Myocyte (in vitro differentiated cells): Measurements from ENCODE around the gene RALGPS2. TPM values are rescaled to one million over a fixed set of nuclear protein-coding genes. Genes with fewer than 3 reads are reported as not detected.
A peak's percentile ranks its signal among the peaks of the same experiment; 100 is the strongest.
"Not testable (repeated sequence)": the region's sequence is repeated elsewhere in the genome, so short reads cannot be mapped to it uniquely, and the experiment has no call there.

Experiments used
- DNase-seq: peaks from one replicate; pipeline ENCODE4 v3.0.0-alpha.2; 2012; ENCODE audit warnings: low read depth
- total RNA-seq: library from RNA; depleted of rRNA; stranded (reverse); fragments of >200 nt; gene quantifications from 2 replicates; pipeline ENCODE4 v1.2.3, GENCODE V29; 2014

The RALGPS2 gene
- total RNA-seq, 1 donor from 2014 or later: 44.0 TPM

GRCh38 chr1:178774263-178774662, 49.2 kb downstream of the RALGPS2 start:
- DNase-seq: peak; percentile 47

GRCh38 chr1:178776553-178776952, 51.5 kb downstream of the RALGPS2 start:
- DNase-seq: no peak

GRCh38 chr1:178781533-178782330, 56.7 kb downstream of the RALGPS2 start:
- no peak for DNase-seq

DNA sequence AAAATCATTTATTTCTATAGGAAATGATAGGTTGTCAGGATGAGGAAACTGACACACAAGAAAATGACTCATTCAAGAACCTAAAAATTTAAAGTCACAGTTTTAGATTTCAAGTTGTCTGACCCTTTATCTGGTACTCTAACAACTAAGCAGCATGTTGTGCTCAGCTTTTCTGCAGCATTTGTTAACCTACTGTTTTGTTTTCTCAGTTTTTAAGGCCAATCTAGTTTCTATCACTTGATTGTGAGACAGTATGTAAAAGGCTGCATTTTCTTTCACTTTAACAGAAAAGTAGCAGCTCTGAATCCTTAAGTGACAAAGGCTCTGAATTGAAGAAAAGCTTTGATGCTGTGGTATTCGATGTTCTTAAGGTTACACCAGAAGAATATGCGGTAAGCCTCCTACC, 59.1 kb downstream of the RALGPS2 start:
- DNase-seq: no peak

- DNase-seq: peak; percentile 39
Observed at GRCh38 chr1:178792394-178792793, 67.3 kb downstream of the RALGPS2 start.

DNA sequence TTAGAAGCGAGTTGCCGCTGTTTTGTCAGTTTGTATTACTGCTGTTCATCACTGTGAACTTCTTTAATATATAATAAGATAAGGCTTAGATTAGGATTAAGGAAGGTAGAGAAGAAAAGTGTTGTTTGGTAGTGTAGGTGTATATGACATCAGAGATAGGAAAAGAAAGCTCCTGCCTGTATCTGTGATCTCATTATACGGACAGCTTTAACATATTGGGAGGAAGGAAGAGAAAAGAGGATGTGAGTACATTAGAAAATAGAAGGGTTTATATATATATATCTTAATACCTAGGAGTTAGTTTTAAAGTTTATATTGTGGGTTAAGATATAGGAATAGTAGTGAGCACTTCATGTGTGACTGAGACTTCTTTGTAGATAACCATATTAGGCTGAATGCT, 71.0 kb downstream of the RALGPS2 start:
- no peak for DNase-seq

DNA sequence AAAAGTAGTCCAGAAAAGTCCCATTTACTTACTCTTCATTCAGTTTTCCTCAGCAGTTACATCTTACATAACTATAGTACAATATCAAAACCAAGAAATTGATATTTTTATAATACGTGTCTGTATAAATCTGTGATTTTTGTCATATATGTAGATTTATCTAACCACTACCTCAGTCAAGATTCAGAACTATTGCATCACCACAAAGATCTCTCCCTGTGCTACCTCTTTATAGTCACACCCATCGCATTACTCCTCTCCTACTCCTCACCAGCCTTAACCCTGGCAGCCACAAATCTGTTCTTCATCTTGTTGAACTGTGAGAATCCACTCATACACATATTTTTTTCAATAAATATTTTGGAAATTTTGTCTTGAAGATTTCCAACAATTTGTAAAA, 72.5 kb downstream of the RALGPS2 start:
- no peak for DNase-seq

DNA sequence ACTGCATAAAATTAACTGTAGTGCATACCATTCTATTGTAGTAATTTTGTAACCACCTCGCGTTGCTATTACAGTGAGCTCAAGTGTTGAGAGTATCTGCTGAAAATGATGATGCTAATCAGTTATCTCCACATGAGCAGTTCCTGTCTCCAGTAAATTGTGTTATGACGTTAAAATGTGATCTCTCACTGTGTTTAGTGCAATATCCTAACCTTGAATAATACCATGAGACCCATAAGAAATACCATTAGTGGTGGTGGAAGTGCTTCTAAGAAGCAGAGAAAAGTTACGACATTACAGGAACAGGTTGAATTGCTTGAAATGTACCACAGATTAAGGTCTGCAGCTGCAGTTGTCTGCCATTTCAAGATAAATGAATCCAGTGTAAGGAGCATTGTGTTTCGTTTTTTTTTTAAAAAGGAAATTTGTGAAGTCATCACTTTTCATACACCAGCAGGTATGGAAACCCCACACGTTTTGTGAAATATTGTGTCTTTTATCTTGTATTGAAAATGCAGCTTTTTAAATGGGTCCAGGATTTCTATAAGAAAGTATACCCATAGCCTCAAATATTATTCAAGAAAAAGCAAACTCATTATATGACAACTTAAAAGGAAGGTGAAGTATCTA, 73.3 kb downstream of the RALGPS2 start:
- DNase-seq: no peak

- no peak for DNase-seq
Observed at GRCh38 chr1:178802873-178803272, 77.8 kb downstream of the RALGPS2 start.

DNA sequence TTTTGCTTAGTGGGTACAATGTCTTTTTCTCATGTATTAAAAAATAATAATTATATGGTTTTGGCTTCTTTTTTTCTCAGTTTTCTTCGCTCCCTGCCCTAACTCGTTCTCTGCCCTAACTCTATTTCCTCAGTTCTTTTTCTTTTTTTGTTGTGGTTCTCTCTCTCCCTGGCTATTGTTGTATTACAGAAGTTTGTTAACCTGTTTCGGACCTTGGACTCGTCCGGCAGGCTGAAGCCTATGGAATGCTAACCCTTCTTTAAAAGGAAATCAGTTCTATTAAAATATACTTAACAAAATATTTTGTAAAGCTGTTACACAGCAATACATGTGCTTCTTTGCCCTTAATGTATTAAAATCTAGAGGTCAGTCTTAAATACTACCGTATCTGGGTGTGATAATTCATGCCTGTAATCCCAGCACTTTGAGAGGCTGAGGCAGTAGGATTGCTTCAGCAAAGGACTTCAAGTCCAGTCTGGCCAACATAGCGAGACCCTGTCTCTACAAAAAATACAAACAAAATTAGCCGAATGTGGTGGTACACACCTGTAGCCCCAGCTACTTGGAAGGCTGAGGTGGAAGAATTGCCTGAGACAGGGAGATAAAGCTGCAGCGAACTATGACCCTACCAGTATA, 81.7 kb downstream of the RALGPS2 start:
- no peak for DNase-seq

- no peak for DNase-seq
Observed at GRCh38 chr1:178808529-178808928, 83.5 kb downstream of the RALGPS2 start.

DNA sequence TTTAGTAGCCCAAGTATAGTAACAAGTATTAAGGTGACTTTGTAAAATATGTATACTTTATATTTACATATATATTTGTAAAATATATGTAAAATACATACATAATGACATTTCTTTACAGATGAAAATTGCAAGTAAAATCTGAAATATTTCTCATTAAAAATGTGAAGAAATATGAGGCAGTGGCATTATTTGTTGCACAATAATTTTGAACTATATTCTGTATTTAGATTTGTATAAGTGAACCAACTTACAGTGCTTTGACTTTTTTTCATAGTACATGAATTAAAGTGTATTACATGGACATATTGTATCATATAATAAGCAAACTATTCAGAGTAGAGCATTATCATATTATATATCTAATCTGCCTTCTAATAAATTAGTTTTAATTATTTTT, 85.5 kb downstream of the RALGPS2 start:
- no peak for DNase-seq

GRCh38 chr1:178818416-178818815, 93.4 kb downstream of the RALGPS2 start:
- DNase-seq: peak; percentile 58

DNA sequence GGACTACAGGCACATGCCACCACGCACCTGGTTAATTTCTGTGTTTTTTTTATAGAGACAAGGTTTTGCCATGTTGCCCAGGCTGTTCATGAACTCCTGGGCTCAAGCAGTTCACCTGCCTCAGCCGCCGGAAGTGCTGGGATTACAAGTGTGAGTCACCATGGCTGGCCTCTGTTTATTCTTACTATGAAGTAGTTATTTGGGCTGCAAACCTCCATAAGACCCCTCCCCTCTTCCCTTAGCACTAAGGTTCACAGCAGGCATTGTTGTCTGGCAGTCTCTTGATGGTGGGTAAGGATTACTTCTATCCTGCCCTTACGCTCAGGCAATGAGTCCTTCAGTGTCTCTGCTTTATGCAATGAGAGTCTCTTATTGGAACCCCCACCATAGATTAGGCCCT, 94.1 kb downstream of the RALGPS2 start:
- no peak for DNase-seq

- DNase-seq: no peak
Observed at GRCh38 chr1:178821134-178821866, 96.3 kb downstream of the RALGPS2 start.

DNA sequence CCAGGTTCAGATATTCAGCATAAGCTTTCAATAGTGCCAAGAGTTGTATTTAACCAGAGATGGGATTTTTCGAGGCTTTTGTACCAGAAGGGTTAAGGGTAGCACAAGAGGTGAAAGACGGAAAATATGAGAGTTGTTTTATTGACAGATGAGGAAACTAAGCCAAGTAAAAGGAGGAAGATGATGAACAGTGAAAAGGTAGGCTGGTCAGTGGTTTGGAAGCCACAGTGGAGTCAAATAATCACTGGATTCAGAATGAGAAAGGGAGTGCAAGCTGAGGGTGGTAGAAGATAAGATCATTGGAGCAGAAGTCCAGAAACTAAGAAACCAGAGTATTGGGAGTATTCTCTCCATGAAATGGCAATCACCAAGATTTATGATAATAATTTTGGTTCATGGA, 100.1 kb downstream of the RALGPS2 start:
- no peak for DNase-seq

DNA sequence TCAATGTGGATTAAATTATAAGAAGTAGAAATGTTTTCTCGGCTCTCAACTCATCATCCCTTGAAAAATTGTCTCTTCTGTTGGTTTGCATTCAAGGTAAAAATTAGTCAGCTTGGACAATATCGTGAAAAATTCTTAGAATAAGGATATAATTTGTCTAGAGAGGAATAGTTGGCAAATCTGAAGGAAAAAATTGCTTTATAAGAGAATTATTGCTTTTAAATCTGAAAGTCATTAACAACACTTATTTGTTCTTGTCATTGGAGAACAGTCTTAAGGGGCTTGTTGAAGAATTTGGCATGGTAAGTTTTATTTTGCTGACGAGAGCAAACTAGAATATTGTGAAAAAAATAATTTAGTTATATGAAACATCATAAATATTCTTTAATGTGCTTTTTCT, 119.4 kb downstream of the RALGPS2 start:
- no peak for DNase-seq

GRCh38 chr1:178846306-178846705, 121.3 kb downstream of the RALGPS2 start:
- no peak for DNase-seq

GRCh38 chr1:178847396-178847849, 122.4 kb downstream of the RALGPS2 start:
- no peak for DNase-seq

DNA sequence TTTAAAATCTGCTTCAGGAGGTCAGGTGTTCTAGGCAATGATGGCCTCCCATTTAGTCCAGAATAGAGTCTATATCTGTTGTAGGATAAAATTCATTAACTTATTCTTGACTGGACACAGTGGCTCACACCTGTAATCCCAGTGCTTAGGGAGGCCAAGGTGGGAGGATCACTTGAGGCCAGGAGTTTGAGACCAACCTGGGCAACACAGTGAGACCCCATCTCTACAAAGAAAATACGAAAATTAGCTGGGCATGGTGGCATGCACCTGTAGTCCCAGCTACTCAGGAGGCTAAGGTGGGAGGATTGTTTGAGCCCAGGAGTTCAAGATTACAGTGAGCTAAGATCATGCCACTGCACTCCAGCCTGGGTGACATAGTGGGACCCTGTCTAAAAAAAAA, 122.9 kb downstream of the RALGPS2 start:
- DNase-seq: not testable (repeated sequence)

- peak; percentile 73 for DNase-seq
Observed at GRCh38 chr1:178849918-178850317, 124.9 kb downstream of the RALGPS2 start.

- DNase-seq: no peak
Observed at GRCh38 chr1:178857126-178857525, 132.1 kb downstream of the RALGPS2 start.
